Upper lobe of left lung (tissue), 4 donors: ENCODE data around the gene BRCA2.

ENCODE experiments used
- EP300 ChIP-seq, 4 donors: sonication (generic); formaldehyde crosslinking; IDR thresholded peaks; one replicate each; pipeline ENCODE4 v1.5.1; 2017; ENCODE audit warnings: antibody characterized with exemption in 4 of 4, control low read depth in 2 of 4
- POLR2A ChIP-seq, 4 donors: fragments of 450-650 bp; IDR thresholded peaks; one replicate each; pipeline ENCODE4 v1.5.1; 2016 to 2017; ENCODE audit warnings: antibody characterized with exemption in 4 of 4, mild to moderate bottlenecking in 2 of 4
- POLR2AphosphoS5 ChIP-seq, 2 donors: sonication (generic); formaldehyde crosslinking; IDR thresholded peaks; one replicate each; pipeline ENCODE4 v1.5.1; 2017; ENCODE audit warnings: antibody characterized with exemption in 2 of 2
- TF ChIP-seq, protein P1 (sequence below), 6 experiments: fragments of 450-650 bp in 4 of 6; fragments of 200-600 bp in 2 of 6; sonication (generic) in 2 of 6; IDR thresholded peaks; one replicate each; pipeline ENCODE4 v1.5.1; 2016 to 2019; ENCODE audit warnings: antibody characterized with exemption in 6 of 6

DNA sequence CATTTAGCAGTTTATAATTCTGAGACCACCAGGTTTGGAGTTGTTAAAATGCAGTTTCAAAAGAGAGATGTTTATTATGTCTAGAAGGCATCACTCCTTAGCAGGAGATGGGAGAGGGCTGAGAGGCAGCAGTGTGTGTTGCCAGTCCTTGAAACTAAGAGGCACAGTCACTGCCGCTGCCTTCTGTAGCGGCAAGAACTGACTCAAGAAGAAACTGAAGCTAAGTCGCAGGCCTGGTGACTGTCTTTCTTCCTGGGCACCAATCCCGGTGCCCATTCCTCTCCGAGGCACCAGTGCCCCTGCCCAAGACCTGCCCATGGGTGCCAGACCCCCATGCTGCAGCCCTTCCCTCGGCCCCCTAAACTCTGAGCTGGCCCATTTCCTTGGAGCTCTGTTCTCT lies 92.5 kb downstream of the BRCA2 start:
- no peak for TF ChIP-seq POLR2A (IDR thresholded peaks at IDR 0.05)
- TF ChIP-seq, protein P1, sequence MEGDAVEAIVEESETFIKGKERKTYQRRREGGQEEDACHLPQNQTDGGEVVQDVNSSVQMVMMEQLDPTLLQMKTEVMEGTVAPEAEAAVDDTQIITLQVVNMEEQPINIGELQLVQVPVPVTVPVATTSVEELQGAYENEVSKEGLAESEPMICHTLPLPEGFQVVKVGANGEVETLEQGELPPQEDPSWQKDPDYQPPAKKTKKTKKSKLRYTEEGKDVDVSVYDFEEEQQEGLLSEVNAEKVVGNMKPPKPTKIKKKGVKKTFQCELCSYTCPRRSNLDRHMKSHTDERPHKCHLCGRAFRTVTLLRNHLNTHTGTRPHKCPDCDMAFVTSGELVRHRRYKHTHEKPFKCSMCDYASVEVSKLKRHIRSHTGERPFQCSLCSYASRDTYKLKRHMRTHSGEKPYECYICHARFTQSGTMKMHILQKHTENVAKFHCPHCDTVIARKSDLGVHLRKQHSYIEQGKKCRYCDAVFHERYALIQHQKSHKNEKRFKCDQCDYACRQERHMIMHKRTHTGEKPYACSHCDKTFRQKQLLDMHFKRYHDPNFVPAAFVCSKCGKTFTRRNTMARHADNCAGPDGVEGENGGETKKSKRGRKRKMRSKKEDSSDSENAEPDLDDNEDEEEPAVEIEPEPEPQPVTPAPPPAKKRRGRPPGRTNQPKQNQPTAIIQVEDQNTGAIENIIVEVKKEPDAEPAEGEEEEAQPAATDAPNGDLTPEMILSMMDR (IDR thresholded peaks at IDR 0.05), result no peak
- no peak for TF ChIP-seq POLR2AphosphoS5 (IDR thresholded peaks at IDR 0.05)
- no peak for TF ChIP-seq EP300 (IDR thresholded peaks at IDR 0.05)
